ENCODE measurements around the gene HHAT.

DNA sequence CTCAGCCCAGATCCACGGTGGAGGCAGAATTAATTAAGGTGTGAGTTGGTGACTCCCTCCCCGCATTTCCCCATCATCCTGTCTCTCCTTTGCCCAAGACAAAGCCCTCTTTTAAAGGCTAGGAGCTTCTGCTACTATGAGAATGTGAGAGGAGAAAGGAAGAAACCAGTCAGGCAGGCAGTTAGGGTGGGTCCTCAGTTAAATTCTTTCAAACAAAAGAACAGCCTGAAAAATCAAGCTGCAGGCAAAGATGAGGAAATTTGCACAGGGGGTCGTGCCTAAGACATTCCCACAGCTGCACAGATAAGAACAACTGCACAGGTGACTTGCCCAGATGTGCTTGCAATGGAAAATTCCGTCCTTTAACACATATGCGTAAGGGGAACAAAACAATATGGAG lies 48.5 kb upstream of the HHAT start:
- TF ChIP-seq, protein P1, sequence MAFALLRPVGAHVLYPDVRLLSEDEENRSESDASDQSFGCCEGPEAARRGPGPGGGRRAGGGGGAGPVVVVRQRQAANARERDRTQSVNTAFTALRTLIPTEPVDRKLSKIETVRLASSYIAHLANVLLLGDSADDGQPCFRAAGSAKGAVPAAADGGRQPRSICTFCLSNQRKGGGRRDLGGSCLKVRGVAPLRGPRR (CRISPR knock-in tag; IDR thresholded peaks at IDR 0.05), result no peak
- TF ChIP-seq NR2C2 (CRISPR knock-in tag; IDR thresholded peaks at IDR 0.05) (no peak), NR2C2 (tag; IDR thresholded peaks at IDR 0.05) (no peak), ZNF507 (tag; conservative IDR thresholded peaks at IDR 0.05) (no peak), NR1H2 (CRISPR knock-in tag; IDR thresholded peaks at IDR 0.05) (no peak), RHOXF2B (CRISPR knock-in tag; conservative IDR thresholded peaks at IDR 0.05) (no peak), CHD1 (IDR thresholded peaks at IDR 0.05; ENCODE audit: low read length) (no peak), FOXM1 (IDR thresholded peaks at IDR 0.05; ENCODE audit: low read depth) (no peak), FOXM1 (CRISPR knock-in tag; IDR thresholded peaks at IDR 0.05; ENCODE audit: low read depth) (no peak), XRCC5 (IDR thresholded peaks at IDR 0.05; ENCODE audit: low read depth, low read length) (no peak)
- TF ChIP-seq, protein P2, sequence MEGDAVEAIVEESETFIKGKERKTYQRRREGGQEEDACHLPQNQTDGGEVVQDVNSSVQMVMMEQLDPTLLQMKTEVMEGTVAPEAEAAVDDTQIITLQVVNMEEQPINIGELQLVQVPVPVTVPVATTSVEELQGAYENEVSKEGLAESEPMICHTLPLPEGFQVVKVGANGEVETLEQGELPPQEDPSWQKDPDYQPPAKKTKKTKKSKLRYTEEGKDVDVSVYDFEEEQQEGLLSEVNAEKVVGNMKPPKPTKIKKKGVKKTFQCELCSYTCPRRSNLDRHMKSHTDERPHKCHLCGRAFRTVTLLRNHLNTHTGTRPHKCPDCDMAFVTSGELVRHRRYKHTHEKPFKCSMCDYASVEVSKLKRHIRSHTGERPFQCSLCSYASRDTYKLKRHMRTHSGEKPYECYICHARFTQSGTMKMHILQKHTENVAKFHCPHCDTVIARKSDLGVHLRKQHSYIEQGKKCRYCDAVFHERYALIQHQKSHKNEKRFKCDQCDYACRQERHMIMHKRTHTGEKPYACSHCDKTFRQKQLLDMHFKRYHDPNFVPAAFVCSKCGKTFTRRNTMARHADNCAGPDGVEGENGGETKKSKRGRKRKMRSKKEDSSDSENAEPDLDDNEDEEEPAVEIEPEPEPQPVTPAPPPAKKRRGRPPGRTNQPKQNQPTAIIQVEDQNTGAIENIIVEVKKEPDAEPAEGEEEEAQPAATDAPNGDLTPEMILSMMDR (IDR thresholded peaks at IDR 0.05 in 2 of 3, conservative IDR thresholded peaks at IDR 0.05 in 1 of 3; ENCODE audit: insufficient read depth in 2 of 3, low read depth in 1 of 3, low read length in 3 of 3), result no peak
- TF ChIP-seq, protein P3, sequence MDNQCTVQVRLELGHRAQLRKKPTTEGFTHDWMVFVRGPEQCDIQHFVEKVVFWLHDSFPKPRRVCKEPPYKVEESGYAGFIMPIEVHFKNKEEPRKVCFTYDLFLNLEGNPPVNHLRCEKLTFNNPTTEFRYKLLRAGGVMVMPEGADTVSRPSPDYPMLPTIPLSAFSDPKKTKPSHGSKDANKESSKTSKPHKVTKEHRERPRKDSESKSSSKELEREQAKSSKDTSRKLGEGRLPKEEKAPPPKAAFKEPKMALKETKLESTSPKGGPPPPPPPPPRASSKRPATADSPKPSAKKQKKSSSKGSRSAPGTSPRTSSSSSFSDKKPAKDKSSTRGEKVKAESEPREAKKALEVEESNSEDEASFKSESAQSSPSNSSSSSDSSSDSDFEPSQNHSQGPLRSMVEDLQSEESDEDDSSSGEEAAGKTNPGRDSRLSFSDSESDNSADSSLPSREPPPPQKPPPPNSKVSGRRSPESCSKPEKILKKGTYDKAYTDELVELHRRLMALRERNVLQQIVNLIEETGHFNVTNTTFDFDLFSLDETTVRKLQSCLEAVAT (IDR thresholded peaks at IDR 0.05), result no peak
